Neural cell (in vitro differentiated cells): Measurements from ENCODE around the gene GPR173.

ENCODE experiments used
- CTCF ChIP-seq: fragments of 450-650 bp; IDR thresholded peaks from 2 replicates; pipeline ENCODE4 v1.5.1; 2014; ENCODE audit warnings: antibody characterized with exemption, mild to moderate bottlenecking, moderate library complexity; ENCODE audit not compliant: poor library complexity, severe bottlenecking
- EP300 ChIP-seq: fragments of 450-650 bp; conservative IDR thresholded peaks from 2 replicates; pipeline ENCODE4 v1.6.1; 2014; ENCODE audit warnings: antibody characterized with exemption, mild to moderate bottlenecking, moderate library complexity; ENCODE audit not compliant: poor library complexity, severe bottlenecking
- EZH2 ChIP-seq: fragments of 200-600, 300-800 bp; shearing (Covaris generic), sonication (generic); IDR thresholded peaks from 2 replicates; pipeline ENCODE4 v1.6.1; 2014; ENCODE audit warnings: antibody characterized with exemption, low read length, borderline replicate concordance, mild to moderate bottlenecking; ENCODE audit not compliant: insufficient read depth, poor library complexity, severe bottlenecking
- MXI1 ChIP-seq: fragments of 450-650 bp; conservative IDR thresholded peaks from 2 replicates; pipeline ENCODE4 v1.6.1; 2014; ENCODE audit warnings: antibody characterized with exemption, mild to moderate bottlenecking; ENCODE audit not compliant: poor library complexity, severe bottlenecking
- POLR2AphosphoS5 ChIP-seq: IDR thresholded peaks from 2 replicates; pipeline ENCODE4 v1.6.1; 2012
- TAF1 ChIP-seq: IDR thresholded peaks from 2 replicates; pipeline ENCODE4 v1.6.1; 2012; ENCODE audit warnings: low read depth

- TF ChIP-seq CTCF = no peak
- no peak for TF ChIP-seq EP300
- TF ChIP-seq EZH2 = no peak
- no peak for TF ChIP-seq TAF1
- TF ChIP-seq MXI1 = no peak
- TF ChIP-seq POLR2AphosphoS5 = no peak
Measured at GRCh38 chrX:53031380-53031779, 17.2 kb upstream of the GPR173 start.
